HepG2 (cell line): ENCODE data around the gene ABT1. TPM values are rescaled to one million over a fixed set of nuclear protein-coding genes. Genes with fewer than 3 reads are reported as not detected.

Source experiments
- AGO2 ChIP-seq: fragments of 200-400 bp; formaldehyde crosslinking; optimal IDR thresholded peaks from 2 replicates; pipeline ENCODE3; 2017; ENCODE audit warnings: mild to moderate bottlenecking, low read depth, low read length, moderate library complexity
- ARNTL ChIP-seq: sonication (generic); formaldehyde crosslinking; IDR thresholded peaks from 2 replicates; pipeline ENCODE4 v1.4.0; 2020; ENCODE audit warnings: mild to moderate bottlenecking, missing genetic modification reagents
- HNF1A ChIP-seq, 2 experiments: sonication (generic) in 1 of 2; formaldehyde crosslinking in 1 of 2; IDR thresholded peaks; 2 replicates each; pipeline versions ENCODE4 v1.4.0 to v1.6.1; 2016 to 2020; ENCODE audit warnings: borderline replicate concordance in 1 of 2, low read depth in 1 of 2, mild to moderate bottlenecking in 1 of 2, missing genetic modification reagents in 1 of 2
- ONECUT2 ChIP-seq: sonication (generic); formaldehyde crosslinking; IDR thresholded peaks from 2 replicates; pipeline ENCODE4 v1.4.0; 2020; ENCODE audit warnings: missing genetic modification reagents
- RXRA ChIP-seq: sonication (generic); formaldehyde crosslinking; IDR thresholded peaks from 2 replicates; pipeline ENCODE4 v1.5.1; 2020; ENCODE audit warnings: missing genetic modification reagents
- SIX4 ChIP-seq: sonication (generic); formaldehyde crosslinking; IDR thresholded peaks from 2 replicates; pipeline ENCODE4 v1.4.0; 2020; ENCODE audit warnings: missing genetic modification reagents
- SRSF9 ChIP-seq: fragments of 200-400 bp; formaldehyde crosslinking; IDR thresholded peaks from 2 replicates; pipeline ENCODE4 v1.6.1; 2018; ENCODE audit warnings: borderline replicate concordance, mild to moderate bottlenecking, low read depth, low read length; ENCODE audit not compliant: insufficient read depth, poor library complexity, severe bottlenecking
- ZBED4 ChIP-seq: sonication (generic); formaldehyde crosslinking; IDR thresholded peaks from 2 replicates; pipeline ENCODE4 v1.4.0; 2020; ENCODE audit warnings: missing genetic modification reagents, borderline replicate concordance
- ZBTB3 ChIP-seq: sonication (generic); formaldehyde crosslinking; IDR thresholded peaks from 2 replicates; pipeline ENCODE4 v1.4.0; 2020; ENCODE audit warnings: low read depth, mild to moderate bottlenecking, moderate library complexity, missing genetic modification reagents, borderline replicate concordance
- ZNF432 ChIP-seq: sonication (generic); formaldehyde crosslinking; IDR thresholded peaks from 2 replicates; pipeline ENCODE4 v1.5.0; 2020; ENCODE audit warnings: missing genetic modification reagents, mild to moderate bottlenecking, borderline replicate concordance
- ZNF574 ChIP-seq: sonication (generic); formaldehyde crosslinking; IDR thresholded peaks from 2 replicates; pipeline ENCODE4 v1.4.0; 2020; ENCODE audit warnings: missing genetic modification reagents
- ZNF720 ChIP-seq: sonication (generic); formaldehyde crosslinking; IDR thresholded peaks from 2 replicates; pipeline ENCODE4 v1.4.0; 2020; ENCODE audit warnings: missing genetic modification reagents
- ZNF724P ChIP-seq: sonication (generic); formaldehyde crosslinking; IDR thresholded peaks from 2 replicates; pipeline ENCODE4 v1.8.0; 2022; ENCODE audit warnings: missing genetic modification reagents, borderline replicate concordance
- ZNF780A ChIP-seq: sonication (generic); formaldehyde crosslinking; IDR thresholded peaks from 2 replicates; pipeline ENCODE4 v1.8.0; 2022; ENCODE audit warnings: mild to moderate bottlenecking, missing genetic modification reagents, moderate library complexity
- polyA plus RNA-seq, 8 experiments: library from polyadenylated mRNA; depleted of rRNA in 3 of 8; stranded (reverse) in 7 of 8; unstranded in 1 of 8; fragments of >200 nt; fragmentation: Illumina TruSeq in 4 of 8; extraction: Trizol in 4 of 8; gene quantifications; 2 replicates each; pipeline versions ENCODE4 v1.2.1 to v1.2.3, GENCODE V29; 2011 to 2016; ENCODE audit warnings: low read depth in 4 of 8, missing spikeins in 1 of 8, mixed read lengths in 1 of 8; ENCODE audit not compliant: insufficient read depth in 1 of 8
- total RNA-seq, 5 experiments: library from RNA; depleted of rRNA; stranded (reverse); fragments of >200 nt; fragmentation: Illumina TruSeq; extraction: Trizol; gene quantifications; 2 replicates each; pipeline ENCODE4 v1.2.3, GENCODE V29; 2016; ENCODE audit warnings: low read depth in 1 of 5

ABT1 gene
- total and polyA plus RNA-seq, 2 of the 13 experiments (the other 11 are each of a cell fraction or from before 2014, with no cell fraction given): 38.4 TPM

- TF ChIP-seq HNF1A (IDR thresholded peaks at IDR 0.05; ENCODE audit: low read depth): peak; percentile 53; the same call in 1 of the 2 replicates
- peak; percentile 27; the same call in 1 of the 2 replicates for TF ChIP-seq HNF1A (CRISPR knock-in tag; IDR thresholded peaks at IDR 0.05; ENCODE audit: borderline replicate concordance)
- no peak for TF ChIP-seq SRSF9
- no peak for TF ChIP-seq RXRA (CRISPR knock-in tag)
- no peak for TF ChIP-seq ONECUT2 (CRISPR knock-in tag)
- peak; percentile 16; the same call in 1 of the 2 replicates for TF ChIP-seq ZNF574 (CRISPR knock-in tag)
- TF ChIP-seq ZNF724P (CRISPR knock-in tag): no peak
- TF ChIP-seq ARNTL (CRISPR knock-in tag): no peak
- no peak for TF ChIP-seq AGO2
- no peak for TF ChIP-seq ZBTB3
- no peak for TF ChIP-seq ZBED4 (CRISPR knock-in tag)
- no peak for TF ChIP-seq ZNF432 (CRISPR knock-in tag)
- no peak for TF ChIP-seq ZNF780A
- TF ChIP-seq SIX4 (CRISPR knock-in tag): no peak
- no peak for TF ChIP-seq ZNF720
These were observed 41.9 kb upstream of the ABT1 start (continued) for GRCh38 chr6:26554697-26555504.
